Effector memory CD4-positive, alpha-beta T cell (primary cell): ENCODE results near the gene MAIP1.
"Not testable (repeated sequence)": the region's sequence is repeated elsewhere in the genome, so short reads cannot be mapped to it uniquely, and the experiment has no call there.

Experiments
- DNase-seq, 3 donors: peaks; one replicate each; pipeline ENCODE4 v3.0.0-alpha.2; 2020
- H3K27ac ChIP-seq: 2 replicates; pipeline ENCODE4 v1.7.0; 2013; ENCODE audit warnings: mild to moderate bottlenecking, low read length, moderate library complexity; ENCODE audit not compliant: insufficient read depth, poor library complexity, severe bottlenecking
- H3K27me3 ChIP-seq: replicated peaks from 2 replicates; pipeline ENCODE4 v1.7.0; 2013; ENCODE audit warnings: mild to moderate bottlenecking, low read length; ENCODE audit not compliant: insufficient read depth, control insufficient read depth, poor library complexity, severe bottlenecking
- H3K36me3 ChIP-seq: 2 replicates; pipeline ENCODE4 v1.7.0; 2013; ENCODE audit warnings: mild to moderate bottlenecking, low read length, moderate library complexity; ENCODE audit not compliant: control insufficient read depth, insufficient read depth
- H3K4me1 ChIP-seq: 2 replicates; pipeline ENCODE4 v1.7.0; 2013; ENCODE audit warnings: low read length, mild to moderate bottlenecking; ENCODE audit not compliant: control insufficient read depth, insufficient read depth, poor library complexity, severe bottlenecking
- H3K4me3 ChIP-seq: 2 replicates; pipeline ENCODE4 v1.7.0; 2013; ENCODE audit warnings: low read length, low read depth, mild to moderate bottlenecking; ENCODE audit not compliant: insufficient read depth, poor library complexity, severe bottlenecking
- H3K9me3 ChIP-seq: 2 replicates; pipeline ENCODE4 v1.7.0; 2013; ENCODE audit warnings: mild to moderate bottlenecking, low read length, moderate library complexity; ENCODE audit not compliant: control insufficient read depth
- total RNA-seq, 3 donors: gene quantifications; one replicate each; lab custom pipeline; 2026; lab: John Stamatoyannopoulos, UW

Gene MAIP1
- total RNA-seq = 10.1 to 12.4 (median 12.0) reads per million in 3 donors

DNA sequence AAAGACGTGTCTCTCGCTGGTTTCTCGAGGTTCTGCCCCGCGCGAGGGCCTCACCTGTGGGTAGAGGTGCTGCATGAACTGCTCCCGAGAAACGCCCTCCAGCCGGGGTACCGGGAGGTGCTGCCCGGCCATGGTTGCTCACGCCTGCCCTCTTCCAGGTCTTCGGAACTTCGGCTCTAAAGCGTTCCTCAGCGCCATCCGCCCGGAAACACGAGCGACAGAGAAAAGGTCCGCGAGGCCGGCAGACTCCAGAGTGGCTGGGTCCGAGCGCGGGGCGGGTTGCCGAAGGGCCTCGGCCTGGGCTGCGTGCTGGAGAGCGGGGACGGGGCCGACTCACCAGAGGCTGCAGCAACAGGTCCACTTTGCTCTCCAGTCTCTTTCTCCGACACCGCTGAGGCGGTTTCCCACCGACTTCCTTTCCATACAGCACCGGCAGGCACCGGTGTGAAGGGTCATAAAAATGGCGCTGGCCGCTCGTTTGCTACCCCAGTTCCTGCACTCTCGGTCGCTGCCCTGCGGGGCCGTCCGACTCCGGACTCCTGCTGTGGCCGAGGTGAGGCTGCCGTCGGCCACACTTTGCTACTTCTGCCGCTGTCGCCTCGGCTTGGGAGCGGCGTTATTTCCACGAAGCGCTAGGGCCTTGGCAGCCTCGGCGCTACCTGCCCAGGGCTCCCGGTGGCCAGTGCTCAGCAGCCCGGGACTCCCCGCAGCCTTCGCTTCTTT, at the start of gene MAIP1, which contains the start of gene TYW5:
TSS of gene MAIP1 (plus strand) at position 244 of the 723 bp plus-strand sequence. CDS start at position 461, 217 bp downstream.
TSS of gene TYW5 (minus strand) at position 153 of the 723 bp plus-strand sequence. CDS start at position 132, 21 bp downstream.
- peaks cover 11% of the 10 kb centered on the region for H3K36me3 ChIP-seq
- peak; percentile 56 to 67 (median 65) for DNase-seq
- peak within 1 kb of the TSS; percentile 80 for H3K27ac ChIP-seq
- no peaks in the 10 kb centered on the region for H3K27me3 ChIP-seq
- H3K4me1 ChIP-seq = peaks cover 10% of the 10 kb centered on the region
- H3K9me3 ChIP-seq = no peaks in the 10 kb centered on the region
- H3K4me3 ChIP-seq = peak within 1 kb of the TSS; percentile 98

GRCh38 chr2:199907008-199907714, 48.2 kb upstream of the MAIP1 start:
- Histone ChIP-seq H3K36me3 (no peaks in the 10 kb centered on the region), H3K4me1 (peaks cover 1% of the 10 kb centered on the region), H3K9me3 (no peaks in the 10 kb centered on the region), H3K4me3 (no peak overlapping the region), H3K27ac (no peak overlapping the region), H3K27me3 (no peaks in the 10 kb centered on the region)
- DNase-seq = no peak

DNA sequence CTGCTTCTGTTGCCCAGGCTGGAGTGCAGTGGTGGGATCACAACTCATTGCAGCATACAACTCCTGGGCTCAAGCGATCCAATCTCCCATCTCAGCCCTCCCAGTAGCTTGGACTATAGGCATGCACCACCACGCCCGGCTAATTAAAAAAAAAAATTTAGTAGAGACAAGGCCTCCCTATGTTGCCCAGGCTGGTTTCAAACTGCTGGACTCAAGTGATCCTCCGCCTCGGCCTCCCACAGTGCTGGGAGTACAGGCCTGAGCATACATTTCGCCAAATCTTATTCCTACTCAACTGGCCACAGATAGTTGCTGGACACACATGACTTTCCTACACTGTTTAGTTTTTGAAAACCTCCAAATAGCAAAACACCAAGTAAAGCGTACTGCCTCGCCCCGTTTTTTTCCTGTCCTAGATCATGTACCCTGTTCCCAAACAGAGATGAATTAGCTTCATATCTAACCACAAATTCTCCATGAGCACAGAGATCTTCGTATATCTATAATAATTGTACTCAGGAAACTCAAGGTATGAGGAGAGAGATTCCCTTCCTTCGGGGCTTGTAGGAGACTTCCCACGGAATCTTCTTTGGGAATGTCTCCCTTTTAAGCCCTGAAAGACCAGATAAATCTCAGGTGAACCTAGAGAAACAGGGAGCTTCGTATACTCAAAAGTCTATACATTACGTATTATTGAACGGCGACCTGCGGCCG, 44.9 kb upstream of the MAIP1 start:
- Histone ChIP-seq H3K36me3 (no peaks in the 10 kb centered on the region), H3K27me3 (no peaks in the 10 kb centered on the region), H3K9me3 (no peaks in the 10 kb centered on the region), H3K27ac (peak overlapping the region; percentile 83), H3K4me1 (peaks cover 10% of the 10 kb centered on the region), H3K4me3 (peak overlapping the region; percentile 87)
- DNase-seq = no peak

GRCh38 chr2:199911052-199911876, 44.1 kb upstream of the MAIP1 start, which contains the start of gene C2orf69:
Gene C2orf69, plus strand, starts transcription at chr2:199911293. Its CDS starts 146 bp downstream, at chr2:199911439.
- DNase-seq = peak; percentile 85 to 88 (median 88)
- H3K4me1 ChIP-seq = peaks cover 10% of the 10 kb centered on the region
- peak within 1 kb of the TSS; percentile 83 for H3K27ac ChIP-seq
- peak within 1 kb of the TSS; percentile 87 for H3K4me3 ChIP-seq
- no peaks in the 10 kb centered on the region for H3K9me3 ChIP-seq
- H3K27me3 ChIP-seq = no peaks in the 10 kb centered on the region
- H3K36me3 ChIP-seq = no peaks in the 10 kb centered on the region

DNA sequence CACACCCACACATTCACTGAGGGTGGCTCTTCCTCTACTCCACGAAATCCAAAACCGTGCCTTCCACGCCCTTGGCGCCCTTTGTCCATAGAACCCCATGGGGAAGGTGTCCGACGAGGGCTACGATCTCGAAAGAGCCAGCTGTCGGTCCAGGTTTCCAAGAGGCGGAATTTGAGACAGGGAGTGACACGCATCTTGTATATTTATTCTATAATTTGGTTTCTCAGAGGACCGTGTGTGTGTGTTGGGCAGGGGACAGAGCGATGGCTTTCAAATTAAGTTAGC, 43.6 kb upstream of the MAIP1 start:
- DNase-seq = no peak
- Histone ChIP-seq H3K36me3 (peaks cover 3% of the 10 kb centered on the region), H3K27ac (peak overlapping the region; percentile 83), H3K9me3 (no peaks in the 10 kb centered on the region), H3K4me1 (peaks cover 10% of the 10 kb centered on the region), H3K27me3 (no peaks in the 10 kb centered on the region), H3K4me3 (peak overlapping the region; percentile 87)

GRCh38 chr2:199912553-199913114, 42.7 kb upstream of the MAIP1 start:
- Histone ChIP-seq H3K4me3 (peak overlapping the region; percentile 87), H3K4me1 (peaks cover 10% of the 10 kb centered on the region)
- H3K27ac ChIP-seq, H3K27me3 ChIP-seq, H3K36me3 ChIP-seq, DNase-seq, H3K9me3 ChIP-seq: not testable (repeated sequence)

DNA sequence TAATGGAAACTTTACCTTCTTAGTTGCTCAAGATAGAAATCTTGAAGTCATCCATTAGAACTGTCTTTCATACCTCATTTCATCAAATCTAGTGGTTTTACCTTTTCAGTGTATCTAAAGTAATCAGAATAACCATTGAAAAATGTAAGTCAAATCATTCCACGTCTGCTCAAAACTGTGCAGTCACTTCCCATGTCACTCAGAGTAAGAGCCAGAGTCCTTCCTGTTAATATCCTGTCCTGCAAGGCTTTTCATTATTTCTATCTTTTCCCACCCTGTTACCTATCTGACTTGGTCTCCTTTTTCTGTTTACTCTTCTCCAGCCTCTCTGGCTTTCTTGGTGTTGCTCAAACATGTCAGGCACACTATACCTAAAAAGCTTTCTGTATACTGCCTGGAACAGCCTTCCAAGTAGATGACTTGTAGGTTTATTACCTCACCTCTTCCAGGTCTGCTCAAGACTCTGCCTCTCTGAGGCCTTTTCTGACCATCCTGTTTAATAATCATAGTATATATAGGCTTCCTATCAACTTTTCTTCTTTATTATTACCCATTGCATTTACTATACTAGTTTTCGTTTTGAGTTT, 40.9 kb upstream of the MAIP1 start:
- Histone ChIP-seq H3K4me1 (peaks cover 10% of the 10 kb centered on the region), H3K4me3 (no peak overlapping the region), H3K27me3 (no peaks in the 10 kb centered on the region), H3K36me3 (peaks cover 7% of the 10 kb centered on the region), H3K27ac (no peak overlapping the region), H3K9me3 (no peaks in the 10 kb centered on the region)
- no peak for DNase-seq

GRCh38 chr2:199916980-199917379, 38.4 kb upstream of the MAIP1 start:
- H3K4me3 ChIP-seq = no peak overlapping the region
- no peak for DNase-seq
- H3K27me3 ChIP-seq = no peaks in the 10 kb centered on the region
- no peak overlapping the region for H3K27ac ChIP-seq
- H3K36me3 ChIP-seq = peaks cover 7% of the 10 kb centered on the region
- peaks cover 10% of the 10 kb centered on the region for H3K4me1 ChIP-seq
- no peaks in the 10 kb centered on the region for H3K9me3 ChIP-seq

DNA sequence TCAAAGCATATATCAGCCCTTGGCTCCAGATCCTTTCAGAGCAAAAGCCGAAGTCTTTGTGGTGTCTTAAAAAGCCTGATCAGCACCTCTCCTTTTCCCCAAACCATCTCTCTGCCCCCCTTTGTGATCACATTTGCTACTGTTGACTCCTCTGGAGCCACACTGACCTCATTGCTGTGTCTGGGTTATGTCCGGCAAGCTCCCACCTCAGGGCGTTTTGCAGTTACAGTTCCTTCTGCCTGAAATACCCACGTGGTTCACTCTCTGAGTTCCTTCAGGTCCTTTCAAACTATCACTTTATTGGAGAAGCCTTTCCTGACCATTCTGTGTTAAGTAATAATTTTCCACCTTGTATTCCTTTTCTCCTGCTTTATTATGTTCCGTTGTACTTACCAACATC, 32.5 kb upstream of the MAIP1 start:
- DNase-seq = no peak
- Histone ChIP-seq H3K36me3 (no peaks in the 10 kb centered on the region), H3K9me3 (no peaks in the 10 kb centered on the region), H3K4me1 (no peaks in the 10 kb centered on the region), H3K4me3 (no peak overlapping the region), H3K27ac (no peak overlapping the region), H3K27me3 (no peaks in the 10 kb centered on the region)
